Mammary epithelial cell (primary cell): ENCODE data around the gene PIAS3.

Source experiments
- CTCF ChIP-seq, 2 donors: IDR thresholded peaks in 1 of 2; conservative IDR thresholded peaks in 1 of 2; 2 replicates each; pipeline ENCODE4 v1.5.1; 2011 to 2012; ENCODE audit warnings: inconsistent platforms in 2 of 2, low read length in 2 of 2, mild to moderate bottlenecking in 2 of 2, control low read depth in 1 of 2, low read depth in 1 of 2; ENCODE audit not compliant: insufficient read depth in 1 of 2; ENCODE audit errors: extremely low read depth in 1 of 2
- EZH2 ChIP-seq: IDR thresholded peaks from 2 replicates; pipeline ENCODE4 v1.6.1; 2012; ENCODE audit warnings: low read length, inconsistent platforms, borderline replicate concordance

DNA sequence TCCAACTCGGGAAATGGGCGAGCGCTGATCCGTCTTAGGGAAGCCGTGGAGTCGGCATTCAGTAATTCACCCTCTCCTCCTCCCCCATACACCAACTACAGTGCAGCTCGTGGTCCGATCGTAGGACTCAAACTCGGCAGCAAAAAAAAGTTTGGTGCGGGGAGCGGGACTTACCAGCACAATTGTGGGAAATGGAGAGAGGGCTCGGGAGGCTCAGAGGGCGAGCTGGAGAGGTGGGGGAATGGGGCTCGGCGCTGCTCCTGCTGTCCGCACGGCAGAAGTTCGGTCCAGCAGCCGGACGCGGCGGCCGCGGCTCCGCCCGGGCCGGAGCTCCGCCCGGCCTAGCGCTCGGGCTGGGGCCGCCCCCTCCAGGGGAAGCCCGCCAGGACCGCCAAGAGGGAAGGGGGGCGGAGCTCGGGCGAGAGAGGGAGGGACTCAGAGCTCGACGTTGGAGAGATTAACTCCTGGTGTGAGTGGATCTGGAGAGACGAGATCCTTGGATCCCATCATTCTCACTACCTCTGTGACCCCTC lies 676 bp upstream of the PIAS3 start:
- TF ChIP-seq CTCF (conservative IDR thresholded peaks at IDR 0.05 in 1 of 2, IDR thresholded peaks at IDR 0.05 in 1 of 2; ENCODE audit: extremely low read depth in 1 of 2, insufficient read depth in 1 of 2, low read depth in 1 of 2, low read length in 2 of 2) (peak in 1 of 2 donors; percentile 1), EZH2 (no peak)
